Subcutaneous adipose tissue (tissue), 4 donors: ENCODE results near the gene KERA. TPM values are rescaled to one million over a fixed set of nuclear protein-coding genes. Genes with fewer than 3 reads are reported as not detected.

Experiments
- total RNA-seq, 4 donors: library from RNA; depleted of rRNA; stranded (reverse); fragments of >200 nt; gene quantifications; one replicate each; pipeline ENCODE4 v1.1.0, GENCODE V29; 2016
- TF ChIP-seq, protein P1 (sequence below): fragments of 450-650 bp; IDR thresholded peaks from one replicate; pipeline ENCODE4 v1.5.1; 2016; ENCODE audit warnings: low read depth, mild to moderate bottlenecking, control low read depth, antibody characterized with exemption, moderate library complexity

The KERA gene
- total RNA-seq, 4 donors from 2014 or later: not detected

DNA sequence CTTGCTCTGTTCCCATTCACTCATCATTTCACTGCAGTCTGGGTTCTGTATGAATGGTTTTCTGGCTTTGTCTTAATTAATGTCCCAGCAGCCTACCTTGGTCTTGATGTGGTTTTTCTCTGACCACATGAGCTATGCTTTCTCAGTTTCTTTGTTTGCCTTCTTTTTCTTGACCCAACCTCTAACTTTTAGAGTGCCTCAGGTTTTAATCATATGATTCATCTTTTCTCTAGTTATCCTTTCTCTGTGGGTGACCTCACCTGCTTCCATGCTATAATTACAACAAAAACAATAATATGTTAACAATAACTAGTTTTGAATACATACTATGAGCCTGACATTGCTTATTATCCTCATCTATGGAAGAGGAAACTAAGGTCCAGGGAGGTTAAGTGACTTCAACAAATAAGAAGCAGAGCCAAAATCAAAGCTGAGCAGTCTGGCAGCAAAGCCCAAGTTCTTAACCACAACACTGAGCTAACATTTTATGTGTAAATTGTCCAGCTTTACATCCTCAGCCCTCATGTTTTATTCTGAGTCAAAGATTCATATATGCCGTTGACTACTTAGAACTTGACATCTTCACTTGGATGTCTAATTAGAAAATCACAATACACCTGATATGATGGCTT is 48.4 kb downstream of the KERA start:
- TF ChIP-seq, protein P1, sequence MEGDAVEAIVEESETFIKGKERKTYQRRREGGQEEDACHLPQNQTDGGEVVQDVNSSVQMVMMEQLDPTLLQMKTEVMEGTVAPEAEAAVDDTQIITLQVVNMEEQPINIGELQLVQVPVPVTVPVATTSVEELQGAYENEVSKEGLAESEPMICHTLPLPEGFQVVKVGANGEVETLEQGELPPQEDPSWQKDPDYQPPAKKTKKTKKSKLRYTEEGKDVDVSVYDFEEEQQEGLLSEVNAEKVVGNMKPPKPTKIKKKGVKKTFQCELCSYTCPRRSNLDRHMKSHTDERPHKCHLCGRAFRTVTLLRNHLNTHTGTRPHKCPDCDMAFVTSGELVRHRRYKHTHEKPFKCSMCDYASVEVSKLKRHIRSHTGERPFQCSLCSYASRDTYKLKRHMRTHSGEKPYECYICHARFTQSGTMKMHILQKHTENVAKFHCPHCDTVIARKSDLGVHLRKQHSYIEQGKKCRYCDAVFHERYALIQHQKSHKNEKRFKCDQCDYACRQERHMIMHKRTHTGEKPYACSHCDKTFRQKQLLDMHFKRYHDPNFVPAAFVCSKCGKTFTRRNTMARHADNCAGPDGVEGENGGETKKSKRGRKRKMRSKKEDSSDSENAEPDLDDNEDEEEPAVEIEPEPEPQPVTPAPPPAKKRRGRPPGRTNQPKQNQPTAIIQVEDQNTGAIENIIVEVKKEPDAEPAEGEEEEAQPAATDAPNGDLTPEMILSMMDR: no peak

DNA sequence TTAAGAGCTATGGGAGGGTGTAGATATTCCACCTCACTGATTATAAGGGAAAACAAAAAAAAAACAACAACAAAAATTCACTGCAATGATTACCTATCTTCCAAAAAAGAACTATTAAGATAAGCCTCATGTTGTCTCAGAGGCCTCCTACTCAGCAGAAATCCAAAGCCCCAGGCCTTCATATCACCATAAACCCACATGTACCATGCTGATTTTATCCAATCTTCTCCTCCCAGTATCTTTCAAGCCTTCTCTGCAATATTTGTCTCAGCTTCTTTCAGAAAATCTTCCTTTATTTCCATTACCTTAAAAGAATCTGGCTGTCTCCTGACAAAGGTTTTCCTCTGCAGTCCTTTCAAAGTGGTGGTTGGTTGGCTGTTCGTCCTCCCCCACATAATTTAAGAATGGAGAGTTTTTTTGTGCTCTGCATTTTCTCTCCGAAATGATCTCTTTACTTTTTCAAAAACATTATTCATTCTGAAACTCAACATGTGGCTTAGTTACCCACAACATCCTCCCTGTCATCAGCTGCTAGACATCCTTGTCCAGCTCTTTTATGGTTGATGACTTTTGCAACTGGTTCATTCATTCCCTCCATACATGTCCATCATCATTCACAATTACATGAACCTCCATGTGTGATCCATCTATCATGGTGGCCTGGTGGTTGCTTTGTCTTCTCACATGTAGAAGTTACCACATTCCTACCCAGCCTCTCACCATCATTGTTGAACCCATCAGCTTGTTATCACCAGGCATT is 50.1 kb downstream of the KERA start:
- TF ChIP-seq, protein P1: no peak

DNA sequence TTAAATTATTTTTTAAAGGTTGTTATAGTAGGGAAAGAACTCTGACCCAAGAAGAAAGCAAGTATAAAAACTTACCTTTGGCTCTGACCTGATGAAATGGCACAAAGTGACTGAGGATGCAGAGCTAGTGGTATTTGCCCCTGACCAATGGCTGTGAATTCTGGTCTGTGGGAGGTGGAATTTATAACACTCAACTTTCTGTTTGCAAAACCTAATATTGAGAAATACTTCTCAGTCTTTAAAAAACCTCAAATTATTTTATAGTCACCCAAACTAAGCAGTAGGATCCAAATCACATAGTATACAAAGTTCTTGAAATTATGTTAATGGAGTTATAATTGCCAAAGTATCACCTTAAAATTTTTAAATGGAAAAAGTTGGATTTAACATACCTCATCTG is 53.0 kb downstream of the KERA start, which contains the start of gene EPYC:
Gene EPYC, minus strand, starts transcription at position 101 of the 400 bp plus-strand sequence. CDS start 2,407 bp downstream, outside the sequence.
- TF ChIP-seq, protein P1: no peak

DNA sequence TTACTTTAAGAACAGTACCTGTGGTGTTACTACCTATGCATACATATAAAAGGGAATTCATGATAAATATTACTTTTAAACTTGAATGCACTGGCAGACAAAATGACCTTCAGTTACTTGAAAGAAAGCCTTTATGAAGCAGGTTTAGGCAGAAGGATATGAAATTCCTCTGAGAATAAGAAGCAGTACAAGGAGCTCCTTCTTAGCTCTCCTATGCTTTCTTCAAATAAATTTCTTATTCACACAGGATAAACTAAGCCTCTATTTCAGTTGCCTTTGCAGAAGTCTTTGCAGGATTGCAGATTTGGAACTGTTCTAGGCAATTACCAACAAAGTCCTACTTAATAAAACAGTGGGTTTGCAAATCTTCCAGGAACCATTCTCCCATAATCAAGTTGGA is 54.1 kb downstream of the KERA start:
- TF ChIP-seq, protein P1: no peak

DNA sequence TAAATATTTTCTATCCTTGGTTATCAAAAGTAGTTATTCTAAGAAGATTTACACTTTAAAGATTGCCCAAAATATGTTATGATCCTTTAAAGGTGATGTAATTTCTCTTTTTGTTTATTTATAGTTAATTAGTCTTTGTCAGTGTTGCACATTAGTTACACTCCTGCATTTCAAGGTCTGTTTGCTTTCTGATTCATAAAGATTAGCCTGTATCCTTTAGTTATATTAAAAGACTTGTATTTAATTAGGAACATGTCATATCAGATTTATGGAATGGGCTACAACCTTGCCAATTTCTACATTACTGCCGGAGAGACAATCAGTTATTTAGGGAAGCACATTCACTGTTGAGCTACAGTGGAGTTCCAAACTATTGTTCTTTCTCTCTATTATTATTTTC is 56.5 kb downstream of the KERA start:
- TF ChIP-seq, protein P1: no peak

Other genes starting within 250 kb of the KERA start
- not detected for gene CCER1, start 102.8 kb downstream of the KERA start, total RNA-seq
- not detected for gene EPYC, start 53.1 kb downstream of the KERA start, total RNA-seq
- 100 to 1,000 TPM in 3 of 4 donors, 10 to 100 TPM in 1; 39.9 to 748 (median 222) TPM for gene LUM, start 53.5 kb upstream of the KERA start, total RNA-seq
- gene DCN, start 124.8 kb upstream of the KERA start, total RNA-seq: 1,000 to 10,000 TPM in 3 of 4 donors, 100 to 1,000 TPM in 1; 610 to 3,671 (median 2,794) TPM